Measurements from ENCODE around the gene TSPEAR. TPM values are rescaled to one million over a fixed set of nuclear protein-coding genes. Genes with fewer than 3 reads are reported as not detected.

Gene TSPEAR
- total RNA-seq, 4 donors from 2014 or later, result 0.18 to 0.69 (median 0.51) TPM; not detected in 1

DNA sequence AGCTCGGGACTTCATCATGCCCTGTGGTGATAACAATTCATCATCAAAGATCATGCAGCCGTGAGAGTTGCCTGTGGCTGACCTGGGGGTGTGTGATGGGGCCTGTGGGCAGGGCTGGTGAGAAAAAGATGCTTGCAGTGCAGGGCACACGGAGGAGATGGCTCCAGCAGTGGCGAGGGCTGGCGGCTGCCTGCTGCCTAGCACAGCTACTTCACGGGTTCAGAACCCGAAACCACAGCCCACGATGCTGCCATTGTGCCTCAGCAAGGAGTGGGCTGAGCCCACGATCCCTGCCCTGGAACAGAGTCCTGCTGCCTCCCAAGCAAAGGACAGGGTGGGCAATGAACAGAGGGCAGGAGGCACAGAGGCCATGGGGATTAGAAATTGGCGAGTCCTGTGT, 85.1 kb downstream of the TSPEAR start:
- H3K4me1 ChIP-seq, result no peaks in the 10 kb centered on the region
- TF ChIP-seq, protein P1, sequence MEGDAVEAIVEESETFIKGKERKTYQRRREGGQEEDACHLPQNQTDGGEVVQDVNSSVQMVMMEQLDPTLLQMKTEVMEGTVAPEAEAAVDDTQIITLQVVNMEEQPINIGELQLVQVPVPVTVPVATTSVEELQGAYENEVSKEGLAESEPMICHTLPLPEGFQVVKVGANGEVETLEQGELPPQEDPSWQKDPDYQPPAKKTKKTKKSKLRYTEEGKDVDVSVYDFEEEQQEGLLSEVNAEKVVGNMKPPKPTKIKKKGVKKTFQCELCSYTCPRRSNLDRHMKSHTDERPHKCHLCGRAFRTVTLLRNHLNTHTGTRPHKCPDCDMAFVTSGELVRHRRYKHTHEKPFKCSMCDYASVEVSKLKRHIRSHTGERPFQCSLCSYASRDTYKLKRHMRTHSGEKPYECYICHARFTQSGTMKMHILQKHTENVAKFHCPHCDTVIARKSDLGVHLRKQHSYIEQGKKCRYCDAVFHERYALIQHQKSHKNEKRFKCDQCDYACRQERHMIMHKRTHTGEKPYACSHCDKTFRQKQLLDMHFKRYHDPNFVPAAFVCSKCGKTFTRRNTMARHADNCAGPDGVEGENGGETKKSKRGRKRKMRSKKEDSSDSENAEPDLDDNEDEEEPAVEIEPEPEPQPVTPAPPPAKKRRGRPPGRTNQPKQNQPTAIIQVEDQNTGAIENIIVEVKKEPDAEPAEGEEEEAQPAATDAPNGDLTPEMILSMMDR (IDR thresholded peaks at IDR 0.05), result no peak
- TF ChIP-seq POLR2A (IDR thresholded peaks at IDR 0.05), result no peak
- no peak overlapping the region for H3K4me3 ChIP-seq
- no peaks in the 10 kb centered on the region for H3K27me3 ChIP-seq
- H3K36me3 ChIP-seq, result no peaks in the 10 kb centered on the region
- no peak for DNase-seq
- no peaks in the 10 kb centered on the region for H3K9me3 ChIP-seq
- intact Hi-C loops (cut with DNase I; ENCODE audit: low total_unique reads), result no loop called here
- no peak overlapping the region for H3K27ac ChIP-seq

- no peaks in the 10 kb centered on the region for H3K4me1 ChIP-seq
- H3K4me3 ChIP-seq, result no peak overlapping the region
- H3K9me3 ChIP-seq, result no peaks in the 10 kb centered on the region
- H3K27me3 ChIP-seq, result no peaks in the 10 kb centered on the region
- TF ChIP-seq, protein P1 (IDR thresholded peaks at IDR 0.05), result no peak
- TF ChIP-seq POLR2A (IDR thresholded peaks at IDR 0.05), result no peak
- no peak for DNase-seq
- H3K36me3 ChIP-seq, result no peaks in the 10 kb centered on the region
- no peak overlapping the region for H3K27ac ChIP-seq
- intact Hi-C loops (cut with DNase I; ENCODE audit: low total_unique reads), result no loop called here
Observed at GRCh38 chr21:44625756-44626155, 85.6 kb downstream of the TSPEAR start.

GRCh38 chr21:44623575-44623974, 87.8 kb downstream of the TSPEAR start:
- H3K27me3 ChIP-seq, result no peaks in the 10 kb centered on the region
- no peaks in the 10 kb centered on the region for H3K4me1 ChIP-seq
- TF ChIP-seq POLR2A (IDR thresholded peaks at IDR 0.05), result no peak
- TF ChIP-seq, protein P1 (IDR thresholded peaks at IDR 0.05), result no peak
- H3K36me3 ChIP-seq, result no peaks in the 10 kb centered on the region
- intact Hi-C loops (cut with DNase I; ENCODE audit: low total_unique reads), result no loop called here
- no peak overlapping the region for H3K4me3 ChIP-seq
- no peak for DNase-seq
- H3K27ac ChIP-seq, result no peak overlapping the region
- H3K9me3 ChIP-seq, result no peaks in the 10 kb centered on the region

DNA sequence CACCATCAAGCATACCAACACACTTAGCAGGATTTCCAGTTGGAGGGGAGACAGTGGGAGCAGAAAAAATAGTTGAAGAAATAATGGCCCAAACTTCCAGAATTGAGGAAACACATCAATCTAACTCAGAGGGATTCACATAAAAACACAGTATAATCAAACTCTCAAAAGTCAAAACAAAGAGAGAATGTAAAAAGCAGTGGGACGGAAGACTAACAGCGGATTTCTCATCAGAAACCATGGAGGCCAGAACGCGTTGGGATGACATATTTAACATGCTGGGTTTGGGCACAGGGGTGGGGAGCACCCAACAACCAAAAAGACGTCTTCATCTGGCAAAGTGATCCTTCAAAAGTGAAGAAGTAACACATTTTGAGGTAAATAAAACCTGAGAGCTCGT, 91.5 kb downstream of the TSPEAR start:
- Histone ChIP-seq H3K36me3 (no peaks in the 10 kb centered on the region), H3K9me3 (no peaks in the 10 kb centered on the region), H3K27ac (no peak overlapping the region), H3K4me1 (no peaks in the 10 kb centered on the region), H3K4me3 (no peak overlapping the region), H3K27me3 (no peaks in the 10 kb centered on the region)
- DNase-seq, result no peak
- intact Hi-C loops (cut with DNase I; ENCODE audit: low total_unique reads), result no loop called here
- no peak for TF ChIP-seq POLR2A (IDR thresholded peaks at IDR 0.05)
- TF ChIP-seq, protein P1 (IDR thresholded peaks at IDR 0.05), result no peak

- Histone ChIP-seq H3K9me3 (no peaks in the 10 kb centered on the region), H3K27me3 (no peaks in the 10 kb centered on the region), H3K4me1 (no peaks in the 10 kb centered on the region), H3K27ac (no peak overlapping the region), H3K36me3 (no peaks in the 10 kb centered on the region), H3K4me3 (no peak overlapping the region)
- TF ChIP-seq POLR2A (IDR thresholded peaks at IDR 0.05), result no peak
- TF ChIP-seq, protein P1 (IDR thresholded peaks at IDR 0.05), result no peak
- intact Hi-C loops (cut with DNase I; ENCODE audit: low total_unique reads), result no loop called here
- no peak for DNase-seq
Observed at GRCh38 chr21:44618909-44619308, 92.5 kb downstream of the TSPEAR start.
